ENCODE results near the gene EGFR. TPM values are rescaled to one million over a fixed set of nuclear protein-coding genes. Genes with fewer than 3 reads are reported as not detected.

Gene EGFR
- total and polyA plus RNA-seq, 4 donors, result 24.1 to 57.6 (median 29.9) TPM

DNA sequence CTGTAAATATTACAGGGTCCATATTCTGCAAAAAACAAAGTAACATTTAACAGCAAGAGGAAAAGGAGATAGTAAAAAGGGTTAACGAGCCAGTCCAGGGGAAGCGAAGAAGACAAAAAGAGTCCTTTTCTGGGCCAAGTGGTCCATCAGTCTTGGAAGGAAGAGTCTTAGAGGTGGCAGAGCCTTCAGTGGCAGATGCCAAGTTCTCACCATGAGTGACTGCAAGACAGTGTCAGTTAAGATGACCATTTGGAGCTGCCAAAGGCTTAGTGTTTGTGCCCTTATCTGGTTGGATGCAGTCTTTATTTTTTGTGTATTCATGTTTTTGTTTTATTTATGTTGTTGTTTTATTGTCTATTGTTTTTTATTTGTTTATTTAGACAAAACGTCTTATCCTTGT is 220.6 kb downstream of the EGFR start:
- WGBS (ENCODE audit: insufficient coverage), result 45% methylated on average over 3 of the region's 3 CpGs
- Histone ChIP-seq H3K36me3 (ENCODE audit: control insufficient read depth, insufficient read depth, low read length) (no peaks in the 10 kb centered on the region), H3K27ac (ENCODE audit: low read depth, low read length) (no peak overlapping the region), H3K27me3 (ENCODE audit: control insufficient read depth, insufficient read depth, low read length) (no peaks in the 10 kb centered on the region), H3K4me1 (ENCODE audit: control insufficient read depth, insufficient read depth, low read length) (peaks cover 20% of the 10 kb centered on the region), H3K9me3 (ENCODE audit: control insufficient read depth, insufficient read depth, low read length) (no peaks in the 10 kb centered on the region), H3K4me3 (ENCODE audit: low read depth, low read length) (no peak overlapping the region)
- DNase-seq (ENCODE audit: low read depth in 4 of 6, low spot score in 6 of 6), result peak in 1 of 6 donors; percentile 25

DNA sequence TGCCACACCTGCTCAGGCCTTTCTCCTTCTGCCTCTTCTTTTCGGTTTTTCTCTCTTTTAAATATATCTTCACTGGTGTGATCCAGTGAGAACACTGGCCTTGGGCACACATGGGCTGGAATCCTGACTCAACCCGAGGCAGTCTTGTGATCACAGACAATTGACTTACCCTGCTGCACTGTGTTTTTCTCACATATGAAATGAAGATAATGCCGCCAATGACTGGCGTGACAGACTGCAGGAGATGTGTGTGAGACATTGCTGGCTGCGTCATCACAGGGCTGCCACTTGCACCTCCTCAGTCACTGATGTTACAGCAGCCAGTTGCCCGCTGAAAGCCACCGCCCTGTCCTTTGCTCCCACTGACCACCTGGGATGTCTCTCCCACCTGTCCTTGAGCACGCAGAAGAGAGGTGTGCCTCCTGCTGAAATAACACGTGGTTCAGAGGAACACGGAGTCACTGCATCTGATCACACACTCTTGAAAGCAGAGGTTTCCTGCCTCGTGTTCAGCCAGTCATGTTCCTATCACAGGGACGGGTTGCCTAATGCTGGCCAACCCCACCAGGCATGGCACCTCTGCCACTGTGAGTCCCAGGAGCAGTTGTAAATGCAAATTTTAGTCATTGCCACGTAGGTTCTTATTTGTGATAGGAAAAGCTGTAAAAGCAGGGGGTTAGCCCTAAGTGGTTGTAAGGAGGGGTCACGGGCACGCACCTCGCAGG is 221.8 kb downstream of the EGFR start:
- WGBS (ENCODE audit: insufficient coverage), result 89% methylated on average over 13 of the region's 16 CpGs
- peaks cover 26% of the 10 kb centered on the region for H3K4me1 ChIP-seq (ENCODE audit: control insufficient read depth, insufficient read depth, low read length)
- no peaks in the 10 kb centered on the region for H3K27me3 ChIP-seq (ENCODE audit: control insufficient read depth, insufficient read depth, low read length)
- no peak overlapping the region for H3K4me3 ChIP-seq (ENCODE audit: low read depth, low read length)
- DNase-seq (ENCODE audit: low read depth in 4 of 6, low spot score in 6 of 6), result no peak
- H3K9me3 ChIP-seq (ENCODE audit: control insufficient read depth, insufficient read depth, low read length), result no peaks in the 10 kb centered on the region
- no peaks in the 10 kb centered on the region for H3K36me3 ChIP-seq (ENCODE audit: control insufficient read depth, insufficient read depth, low read length)
- H3K27ac ChIP-seq (ENCODE audit: low read depth, low read length), result no peak overlapping the region

DNA sequence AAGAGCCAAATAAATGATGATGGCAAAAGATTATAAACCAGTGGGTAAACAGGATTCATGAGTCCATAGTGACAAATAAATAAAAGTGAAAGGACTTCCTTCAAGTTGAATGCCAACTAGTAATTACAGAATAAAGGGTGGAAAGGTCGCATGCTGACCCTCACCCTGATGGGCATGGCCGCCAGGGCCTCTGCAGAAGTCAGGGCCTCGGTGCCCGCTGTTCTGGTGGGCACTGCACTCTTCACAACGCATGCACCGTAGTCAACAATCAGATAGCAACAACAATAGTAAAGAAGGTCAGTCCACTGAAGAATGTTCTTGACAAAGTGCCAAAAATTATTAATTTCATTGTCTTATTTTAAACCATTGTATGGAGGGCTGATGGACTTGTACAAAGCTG is 223.1 kb downstream of the EGFR start:
- 92% methylated on average over 4 of the region's 6 CpGs for WGBS (ENCODE audit: insufficient coverage)
- no peaks in the 10 kb centered on the region for H3K27me3 ChIP-seq (ENCODE audit: control insufficient read depth, insufficient read depth, low read length)
- no peak overlapping the region for H3K4me3 ChIP-seq (ENCODE audit: low read depth, low read length)
- no peak for DNase-seq (ENCODE audit: low read depth in 4 of 6, low spot score in 6 of 6)
- H3K27ac ChIP-seq (ENCODE audit: low read depth, low read length), result no peak overlapping the region
- H3K36me3 ChIP-seq (ENCODE audit: control insufficient read depth, insufficient read depth, low read length), result no peaks in the 10 kb centered on the region
- no peaks in the 10 kb centered on the region for H3K9me3 ChIP-seq (ENCODE audit: control insufficient read depth, insufficient read depth, low read length)
- peaks cover 21% of the 10 kb centered on the region for H3K4me1 ChIP-seq (ENCODE audit: control insufficient read depth, insufficient read depth, low read length)

DNA sequence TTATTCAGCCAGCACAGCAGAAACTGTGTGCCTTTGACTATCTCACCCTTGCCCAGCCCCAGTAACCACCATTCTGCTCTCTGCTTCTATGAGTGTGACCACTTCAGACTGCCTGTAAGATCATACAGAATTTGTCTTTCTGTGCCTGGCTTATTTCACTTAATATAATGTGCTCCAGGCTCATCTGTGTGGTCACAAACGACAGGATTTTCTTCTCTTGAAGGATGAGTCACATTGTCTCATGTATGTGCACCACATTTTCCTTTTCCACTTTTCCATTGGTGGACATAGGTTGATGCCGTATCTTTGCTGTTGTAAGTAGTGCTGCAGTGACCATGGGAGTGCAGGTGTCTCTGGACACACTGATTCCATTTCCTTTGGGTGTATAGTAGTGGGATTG is 223.8 kb downstream of the EGFR start:
- no peaks in the 10 kb centered on the region for H3K9me3 ChIP-seq (ENCODE audit: control insufficient read depth, insufficient read depth, low read length)
- no peaks in the 10 kb centered on the region for H3K36me3 ChIP-seq (ENCODE audit: control insufficient read depth, insufficient read depth, low read length)
- H3K4me1 ChIP-seq (ENCODE audit: control insufficient read depth, insufficient read depth, low read length), result peaks cover 16% of the 10 kb centered on the region
- no peak for DNase-seq (ENCODE audit: low read depth in 4 of 6, low spot score in 6 of 6)
- H3K27me3 ChIP-seq (ENCODE audit: control insufficient read depth, insufficient read depth, low read length), result no peaks in the 10 kb centered on the region
- no peak overlapping the region for H3K4me3 ChIP-seq (ENCODE audit: low read depth, low read length)
- WGBS (ENCODE audit: insufficient coverage), result 100% methylated on average over 1 of the region's 2 CpGs
- H3K27ac ChIP-seq (ENCODE audit: low read depth, low read length), result no peak overlapping the region

DNA sequence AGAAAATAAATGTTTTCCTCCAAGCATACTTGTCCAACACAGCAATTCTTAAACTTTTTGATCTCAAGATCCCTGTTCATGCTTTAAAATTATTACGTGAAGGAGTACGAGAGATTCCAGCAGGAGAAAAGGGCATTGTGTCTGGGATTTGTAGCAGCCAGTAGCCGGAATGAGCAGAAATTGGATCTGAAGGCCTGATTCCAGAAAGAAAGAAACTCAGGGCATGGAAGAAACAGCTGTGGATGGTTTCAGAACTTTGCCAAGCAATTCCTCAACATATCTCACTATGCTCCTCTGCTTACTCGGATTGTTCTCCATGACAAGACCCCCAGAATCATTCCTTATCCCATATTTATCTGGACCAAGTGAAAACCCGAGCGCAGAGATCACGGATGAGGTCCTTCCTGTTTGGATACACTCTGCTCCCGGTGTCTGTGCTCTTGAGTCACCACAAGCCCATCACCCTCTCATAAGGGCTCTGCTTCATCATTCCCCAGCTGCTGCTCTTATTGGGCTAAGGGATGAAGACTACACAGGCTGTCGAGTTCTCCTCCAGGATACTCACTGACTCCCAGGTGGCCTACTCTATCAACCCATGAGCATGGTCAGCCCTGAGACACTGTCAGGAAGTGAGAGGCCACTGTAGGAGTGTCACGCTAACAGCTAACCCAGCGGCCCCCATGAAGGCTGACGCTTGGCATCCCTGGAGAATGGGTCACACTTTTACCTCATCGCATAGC is 225.4 kb downstream of the EGFR start:
- DNase-seq (ENCODE audit: low read depth in 4 of 6, low spot score in 6 of 6), result no peak
- no peaks in the 10 kb centered on the region for H3K9me3 ChIP-seq (ENCODE audit: control insufficient read depth, insufficient read depth, low read length)
- H3K4me1 ChIP-seq (ENCODE audit: control insufficient read depth, insufficient read depth, low read length), result peaks cover 13% of the 10 kb centered on the region
- H3K27me3 ChIP-seq (ENCODE audit: control insufficient read depth, insufficient read depth, low read length), result no peaks in the 10 kb centered on the region
- no peak overlapping the region for H3K27ac ChIP-seq (ENCODE audit: low read depth, low read length)
- 86% methylated on average over 13 of the region's 13 CpGs for WGBS (ENCODE audit: insufficient coverage)
- no peak overlapping the region for H3K4me3 ChIP-seq (ENCODE audit: low read depth, low read length)
- no peaks in the 10 kb centered on the region for H3K36me3 ChIP-seq (ENCODE audit: control insufficient read depth, insufficient read depth, low read length)

DNA sequence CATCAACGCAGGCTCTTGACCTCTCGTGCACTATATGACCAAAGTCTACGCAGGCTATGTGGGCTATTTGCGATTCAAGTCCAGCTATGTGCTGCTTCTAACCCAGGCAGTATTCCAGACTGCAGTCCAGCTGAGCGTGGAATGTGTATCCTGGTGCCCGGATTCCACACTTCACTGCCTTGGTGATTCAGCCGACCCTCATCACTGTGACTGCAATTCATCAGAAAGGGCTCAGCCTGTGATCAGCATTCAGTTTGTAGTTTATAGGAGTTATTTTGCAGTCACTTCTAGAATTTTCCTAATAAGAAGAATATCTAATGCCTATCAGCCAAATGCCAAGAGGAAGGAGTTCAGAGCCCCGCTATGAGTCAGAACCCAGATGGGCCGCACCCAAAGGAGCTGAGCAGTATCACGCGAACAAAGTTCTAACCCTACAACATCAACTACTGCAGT is 226.5 kb downstream of the EGFR start:
- no peak overlapping the region for H3K27ac ChIP-seq (ENCODE audit: low read depth, low read length)
- H3K9me3 ChIP-seq (ENCODE audit: control insufficient read depth, insufficient read depth, low read length), result no peaks in the 10 kb centered on the region
- H3K36me3 ChIP-seq (ENCODE audit: control insufficient read depth, insufficient read depth, low read length), result no peaks in the 10 kb centered on the region
- H3K4me3 ChIP-seq (ENCODE audit: low read depth, low read length), result no peak overlapping the region
- peaks cover 8% of the 10 kb centered on the region for H3K4me1 ChIP-seq (ENCODE audit: control insufficient read depth, insufficient read depth, low read length)
- 39% methylated on average over 6 of the region's 11 CpGs for WGBS (ENCODE audit: insufficient coverage)
- DNase-seq (ENCODE audit: low read depth in 4 of 6, low spot score in 6 of 6), result peak in 4 of 6 donors; percentile 31 to 75 (median 48)
- H3K27me3 ChIP-seq (ENCODE audit: control insufficient read depth, insufficient read depth, low read length), result no peaks in the 10 kb centered on the region

DNA sequence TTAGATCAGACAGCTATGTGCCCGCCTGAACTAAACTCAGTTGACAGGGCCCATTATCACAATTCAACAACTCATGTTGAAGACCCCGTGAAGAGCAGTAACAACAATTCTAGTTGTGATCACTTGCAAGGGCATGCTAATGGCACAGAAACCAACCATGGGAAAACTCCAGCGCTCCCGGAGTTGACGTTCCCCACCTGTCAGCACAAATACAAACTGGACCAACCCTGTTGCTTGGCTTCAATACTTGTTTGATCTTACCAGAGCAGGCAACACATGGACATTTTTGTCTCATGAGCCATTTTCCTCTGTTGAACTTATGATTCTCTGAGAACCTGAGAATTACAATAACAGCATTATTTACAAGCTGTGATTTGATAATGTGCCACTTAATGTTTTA is 227.4 kb downstream of the EGFR start:
- H3K36me3 ChIP-seq (ENCODE audit: control insufficient read depth, insufficient read depth, low read length), result no peaks in the 10 kb centered on the region
- no peak overlapping the region for H3K27ac ChIP-seq (ENCODE audit: low read depth, low read length)
- 92% methylated on average over 5 of the region's 5 CpGs for WGBS (ENCODE audit: insufficient coverage)
- no peaks in the 10 kb centered on the region for H3K9me3 ChIP-seq (ENCODE audit: control insufficient read depth, insufficient read depth, low read length)
- no peaks in the 10 kb centered on the region for H3K27me3 ChIP-seq (ENCODE audit: control insufficient read depth, insufficient read depth, low read length)
- no peak overlapping the region for H3K4me3 ChIP-seq (ENCODE audit: low read depth, low read length)
- H3K4me1 ChIP-seq (ENCODE audit: control insufficient read depth, insufficient read depth, low read length), result peaks cover 8% of the 10 kb centered on the region
- no peak for DNase-seq (ENCODE audit: low read depth in 4 of 6, low spot score in 6 of 6)

DNA sequence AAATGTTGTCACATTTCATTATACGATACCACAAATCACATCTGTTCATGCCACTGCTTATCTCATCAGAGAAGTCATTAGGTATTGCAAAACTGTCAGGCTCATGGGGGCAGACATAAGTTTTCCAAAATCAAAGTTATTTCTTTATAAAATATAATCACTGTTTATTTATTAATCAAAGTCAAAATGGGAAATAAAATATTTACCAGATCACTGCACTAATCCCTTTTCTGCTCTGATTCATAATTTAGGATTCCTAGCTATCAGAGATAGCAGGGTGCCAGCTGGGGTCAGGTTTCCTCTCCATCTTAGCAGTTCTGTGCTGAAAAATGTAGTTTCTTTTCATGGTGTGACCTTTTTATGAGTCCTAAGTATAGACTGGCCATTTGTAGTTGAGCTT is 228.6 kb downstream of the EGFR start:
- H3K4me1 ChIP-seq (ENCODE audit: control insufficient read depth, insufficient read depth, low read length), result peaks cover 8% of the 10 kb centered on the region
- WGBS (ENCODE audit: insufficient coverage), result no CpG with 5 or more reads among the region's 1 CpG
- no peaks in the 10 kb centered on the region for H3K36me3 ChIP-seq (ENCODE audit: control insufficient read depth, insufficient read depth, low read length)
- DNase-seq (ENCODE audit: low read depth in 4 of 6, low spot score in 6 of 6), result no peak
- H3K9me3 ChIP-seq (ENCODE audit: control insufficient read depth, insufficient read depth, low read length), result no peaks in the 10 kb centered on the region
- no peak overlapping the region for H3K4me3 ChIP-seq (ENCODE audit: low read depth, low read length)
- no peaks in the 10 kb centered on the region for H3K27me3 ChIP-seq (ENCODE audit: control insufficient read depth, insufficient read depth, low read length)
- no peak overlapping the region for H3K27ac ChIP-seq (ENCODE audit: low read depth, low read length)

DNA sequence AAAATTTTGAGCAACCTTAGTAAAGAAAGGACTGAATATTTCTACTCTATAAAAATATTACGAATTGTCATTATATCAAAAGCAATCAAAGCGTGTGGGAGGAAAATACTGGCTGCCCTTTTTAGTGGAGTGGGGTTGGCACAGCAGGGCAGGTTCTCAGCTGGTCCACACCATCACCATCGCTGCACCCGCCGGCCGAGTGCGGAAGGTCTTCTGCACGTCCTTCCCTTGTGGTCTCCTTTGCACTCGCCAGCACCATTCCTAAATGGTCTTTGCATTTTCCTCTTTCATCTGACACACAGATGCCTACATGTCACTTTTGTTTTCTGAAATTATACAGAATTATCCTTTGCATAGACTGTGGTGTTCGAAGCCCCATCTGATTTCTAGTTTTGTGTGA is 229.7 kb downstream of the EGFR start:
- WGBS (ENCODE audit: insufficient coverage), result 95% methylated on average over 9 of the region's 10 CpGs
- peaks cover 8% of the 10 kb centered on the region for H3K4me1 ChIP-seq (ENCODE audit: control insufficient read depth, insufficient read depth, low read length)
- H3K27ac ChIP-seq (ENCODE audit: low read depth, low read length), result no peak overlapping the region
- no peaks in the 10 kb centered on the region for H3K9me3 ChIP-seq (ENCODE audit: control insufficient read depth, insufficient read depth, low read length)
- H3K27me3 ChIP-seq (ENCODE audit: control insufficient read depth, insufficient read depth, low read length), result no peaks in the 10 kb centered on the region
- no peak overlapping the region for H3K4me3 ChIP-seq (ENCODE audit: low read depth, low read length)
- DNase-seq (ENCODE audit: low read depth in 4 of 6, low spot score in 6 of 6), result no peak
- H3K36me3 ChIP-seq (ENCODE audit: control insufficient read depth, insufficient read depth, low read length), result no peaks in the 10 kb centered on the region

DNA sequence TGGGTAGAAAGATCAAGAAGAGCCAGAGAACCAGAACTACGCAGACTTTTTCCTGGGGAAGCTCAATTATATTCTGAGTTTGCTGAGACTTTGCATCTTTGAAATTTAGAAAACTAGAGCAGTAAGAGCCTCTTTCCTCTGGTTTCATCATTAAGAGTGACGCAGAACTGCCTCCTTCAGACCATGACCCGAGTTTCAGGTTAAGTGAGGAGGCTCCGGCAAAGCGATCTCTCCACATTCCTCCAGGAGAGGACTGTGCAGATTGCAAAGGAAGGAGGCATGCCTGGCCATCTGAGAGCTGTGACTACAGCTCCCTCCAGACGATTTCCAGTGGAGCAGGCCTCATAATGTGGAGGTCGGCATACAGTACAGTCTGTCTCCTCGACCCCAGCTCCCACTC is 230.5 kb downstream of the EGFR start:
- 75% methylated on average over 4 of the region's 8 CpGs for WGBS (ENCODE audit: insufficient coverage)
- no peaks in the 10 kb centered on the region for H3K36me3 ChIP-seq (ENCODE audit: control insufficient read depth, insufficient read depth, low read length)
- H3K9me3 ChIP-seq (ENCODE audit: control insufficient read depth, insufficient read depth, low read length), result no peaks in the 10 kb centered on the region
- no peak for DNase-seq (ENCODE audit: low read depth in 4 of 6, low spot score in 6 of 6)
- peaks cover 7% of the 10 kb centered on the region for H3K27me3 ChIP-seq (ENCODE audit: control insufficient read depth, insufficient read depth, low read length)
- H3K4me1 ChIP-seq (ENCODE audit: control insufficient read depth, insufficient read depth, low read length), result peaks cover 11% of the 10 kb centered on the region
- no peak overlapping the region for H3K27ac ChIP-seq (ENCODE audit: low read depth, low read length)
- H3K4me3 ChIP-seq (ENCODE audit: low read depth, low read length), result no peak overlapping the region
